GM10266 (cell line): ENCODE data around the gene ATP2A2.
A peak's percentile ranks its signal among the peaks of the same experiment; 100 is the strongest.

Experiments
- DNase-seq: peaks from one replicate; pipeline ENCODE4 v3.0.0; 2012; ENCODE audit errors: extremely low spot score
- TF ChIP-seq, protein P1 (sequence below): IDR thresholded peaks from 2 replicates; pipeline ENCODE4 v1.5.1; 2012; ENCODE audit warnings: mild to moderate bottlenecking, low read depth; ENCODE audit not compliant: control insufficient read depth, insufficient read depth; ENCODE audit errors: missing control alignments

Gene ATP2A2

DNA sequence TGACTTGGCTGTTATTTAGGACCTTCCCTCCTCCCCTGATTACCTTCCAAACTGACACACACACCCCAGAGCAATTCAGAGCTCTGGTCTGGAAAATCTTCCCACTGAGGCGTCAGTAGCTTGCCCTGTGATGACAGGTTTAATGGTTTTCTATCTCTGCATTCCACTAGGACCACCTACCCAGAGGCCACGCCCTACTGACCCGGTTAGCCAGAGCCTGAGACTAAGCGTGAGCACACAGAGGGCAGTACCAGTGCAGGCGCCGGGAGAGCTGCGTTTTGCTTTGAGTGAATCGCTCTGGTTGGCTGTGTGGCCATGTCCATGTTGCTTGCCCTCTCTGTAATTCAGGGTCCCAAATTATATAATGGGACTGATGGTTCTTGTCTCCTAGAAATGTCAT lies 36.2 kb upstream of the ATP2A2 start:
- TF ChIP-seq, protein P1, sequence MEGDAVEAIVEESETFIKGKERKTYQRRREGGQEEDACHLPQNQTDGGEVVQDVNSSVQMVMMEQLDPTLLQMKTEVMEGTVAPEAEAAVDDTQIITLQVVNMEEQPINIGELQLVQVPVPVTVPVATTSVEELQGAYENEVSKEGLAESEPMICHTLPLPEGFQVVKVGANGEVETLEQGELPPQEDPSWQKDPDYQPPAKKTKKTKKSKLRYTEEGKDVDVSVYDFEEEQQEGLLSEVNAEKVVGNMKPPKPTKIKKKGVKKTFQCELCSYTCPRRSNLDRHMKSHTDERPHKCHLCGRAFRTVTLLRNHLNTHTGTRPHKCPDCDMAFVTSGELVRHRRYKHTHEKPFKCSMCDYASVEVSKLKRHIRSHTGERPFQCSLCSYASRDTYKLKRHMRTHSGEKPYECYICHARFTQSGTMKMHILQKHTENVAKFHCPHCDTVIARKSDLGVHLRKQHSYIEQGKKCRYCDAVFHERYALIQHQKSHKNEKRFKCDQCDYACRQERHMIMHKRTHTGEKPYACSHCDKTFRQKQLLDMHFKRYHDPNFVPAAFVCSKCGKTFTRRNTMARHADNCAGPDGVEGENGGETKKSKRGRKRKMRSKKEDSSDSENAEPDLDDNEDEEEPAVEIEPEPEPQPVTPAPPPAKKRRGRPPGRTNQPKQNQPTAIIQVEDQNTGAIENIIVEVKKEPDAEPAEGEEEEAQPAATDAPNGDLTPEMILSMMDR: no peak
- DNase-seq: no peak

DNA sequence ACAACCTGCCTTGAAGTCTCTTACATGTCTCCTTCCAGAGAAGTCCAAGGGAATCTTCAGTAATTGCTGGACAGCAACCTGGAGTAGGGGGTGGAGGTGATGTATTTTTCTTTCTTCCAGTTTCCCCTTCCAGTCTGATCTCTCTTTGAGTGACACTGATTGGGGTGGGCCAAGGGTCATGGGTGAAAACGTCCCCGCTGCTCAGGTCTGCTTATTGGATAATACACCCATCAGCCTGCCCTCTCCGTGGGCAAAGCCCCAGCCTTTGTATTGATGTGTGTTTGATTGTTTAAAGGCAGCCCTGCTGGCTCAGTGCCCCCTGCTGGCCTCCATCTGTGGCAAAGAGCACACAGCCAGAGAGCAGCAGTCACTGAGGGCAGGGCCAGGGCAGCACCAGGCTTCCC lies 35.7 kb upstream of the ATP2A2 start:
- DNase-seq: peak; percentile 39
- TF ChIP-seq, protein P1: peak; percentile 70

DNA sequence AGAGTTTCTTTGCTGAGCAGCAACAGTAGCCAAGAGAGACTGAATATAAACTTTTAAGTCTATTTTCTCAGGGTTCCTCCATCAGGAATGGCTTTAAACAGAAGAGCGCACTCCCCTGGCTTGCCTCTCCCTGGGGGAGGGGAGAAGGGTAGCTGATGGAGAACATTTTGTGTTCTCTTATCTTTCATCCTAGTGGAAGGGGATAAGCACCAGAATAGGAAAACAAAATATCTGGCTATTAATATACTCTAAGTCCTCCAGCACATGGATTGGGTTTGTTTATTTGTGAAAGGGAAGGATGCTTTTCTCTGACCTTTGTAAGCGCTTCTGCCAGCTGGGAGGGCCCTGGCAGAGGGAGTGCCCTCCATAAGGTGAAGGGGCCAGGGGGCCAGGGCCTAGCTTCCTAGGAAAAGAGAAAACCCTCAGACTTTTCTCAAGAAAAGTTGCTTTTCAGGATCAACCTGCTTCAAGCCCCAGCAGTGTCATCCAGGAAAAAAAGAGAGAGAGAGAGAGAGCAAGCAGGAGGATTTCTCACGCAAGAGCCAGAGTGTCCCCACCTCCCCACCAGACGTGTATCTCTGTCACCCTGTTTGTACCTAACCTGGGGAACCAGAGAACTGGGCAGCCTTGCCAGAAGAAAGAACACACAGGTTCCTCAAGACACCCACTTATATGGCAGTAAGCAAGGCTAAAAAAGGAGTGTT lies 34.3 kb upstream of the ATP2A2 start:
- TF ChIP-seq, protein P1: no peak
- DNase-seq: no peak

DNA sequence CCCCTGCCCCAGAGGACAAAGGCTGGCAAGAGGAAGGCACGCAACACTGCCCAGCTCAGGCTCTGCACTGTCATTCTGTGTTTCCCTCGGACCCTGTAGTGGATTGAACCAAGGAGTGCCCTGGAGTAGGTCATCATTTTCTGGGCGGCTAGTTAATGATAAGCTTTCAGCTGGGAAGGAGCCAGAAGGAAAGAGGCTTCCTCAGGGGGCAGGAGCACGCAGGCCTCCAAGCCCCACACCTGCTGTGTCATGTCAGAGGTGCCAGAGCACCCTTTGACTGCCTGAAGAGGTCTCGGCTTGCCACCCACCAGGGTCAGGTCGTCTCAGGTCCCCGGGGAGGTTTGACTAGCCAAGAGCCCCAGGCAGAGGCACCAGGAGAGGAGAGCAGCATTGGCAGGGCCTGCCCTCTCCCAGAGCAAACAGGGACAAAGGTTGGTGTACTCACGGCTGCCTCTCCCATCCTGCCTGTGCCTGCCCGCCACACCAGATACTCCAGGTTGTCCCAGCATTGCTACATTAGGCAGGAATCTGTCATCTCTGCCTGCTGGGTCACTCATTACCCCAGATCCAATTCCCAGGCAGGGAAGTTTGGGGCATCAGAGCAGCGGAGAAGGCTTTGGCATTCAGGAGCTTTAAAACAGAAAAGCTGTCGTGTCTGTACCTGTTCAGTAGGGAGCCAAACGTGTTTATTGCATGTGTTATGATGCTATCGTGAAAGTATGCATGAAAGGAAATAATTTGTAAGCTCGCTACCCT lies 33.5 kb upstream of the ATP2A2 start:
- DNase-seq: no peak
- TF ChIP-seq, protein P1: no peak

DNA sequence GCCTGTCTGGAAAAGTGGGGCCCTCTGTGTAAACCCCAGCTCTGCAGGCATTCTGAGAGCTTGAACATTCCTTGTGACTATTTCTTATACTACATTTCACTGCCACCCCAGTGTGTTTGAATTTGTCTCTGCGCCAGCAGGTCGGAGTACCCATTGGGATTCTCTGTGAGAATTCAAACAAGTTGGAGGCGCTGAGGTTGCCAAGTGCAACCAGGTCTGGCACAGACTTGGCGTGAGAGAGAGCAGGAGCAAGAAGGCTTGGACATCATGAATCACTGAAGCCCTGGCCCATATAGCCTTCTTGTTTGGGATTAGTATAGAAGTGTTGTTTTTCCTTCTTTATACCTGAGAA lies 33.0 kb upstream of the ATP2A2 start:
- no peak for DNase-seq
- TF ChIP-seq, protein P1: no peak

DNA sequence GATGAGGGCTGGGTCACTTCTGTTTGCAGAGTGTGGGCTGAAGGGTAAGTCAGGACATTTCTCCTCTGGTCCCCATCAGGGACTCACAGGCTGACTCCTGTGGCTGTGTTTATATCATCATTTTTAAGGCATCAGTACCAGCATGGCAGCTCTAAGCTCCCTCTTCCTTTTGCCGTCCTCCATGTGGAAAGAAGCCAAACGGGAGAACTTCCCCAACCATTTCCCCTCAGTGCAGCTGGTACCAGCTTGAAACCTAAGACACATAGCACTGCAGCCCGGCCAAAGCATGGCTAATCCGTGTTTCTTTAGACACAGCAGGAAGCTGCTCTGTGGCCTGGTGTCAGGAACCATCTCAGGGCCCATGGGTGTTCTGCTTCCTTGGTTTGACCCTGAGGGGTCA lies 31.9 kb upstream of the ATP2A2 start:
- DNase-seq: no peak
- TF ChIP-seq, protein P1: no peak

DNA sequence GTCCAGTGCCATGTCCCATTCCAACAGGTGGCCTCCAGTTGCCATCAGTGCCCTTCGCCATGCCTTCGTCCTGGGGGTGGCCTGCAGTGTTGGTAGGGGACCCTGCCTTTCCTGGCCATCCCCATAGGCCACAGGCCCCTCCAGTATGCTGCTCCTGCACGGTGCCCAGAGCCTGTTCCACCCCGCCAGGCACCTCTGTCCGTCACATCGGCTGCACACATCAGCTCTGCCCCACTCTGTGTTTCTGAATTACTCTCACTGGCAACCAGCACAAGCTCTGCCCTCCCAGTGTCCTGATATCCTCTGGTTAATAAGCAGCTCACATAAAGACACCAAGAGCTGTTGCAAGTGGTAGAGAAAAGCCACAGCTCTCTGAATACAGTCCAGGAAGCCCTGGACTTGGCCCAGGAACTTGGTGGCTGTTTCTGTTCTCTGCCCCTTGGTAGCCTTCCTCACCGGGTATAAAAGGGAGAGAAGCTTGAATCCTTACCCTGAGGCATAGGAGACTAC lies 31.3 kb upstream of the ATP2A2 start:
- TF ChIP-seq, protein P1: no peak

More for the DNA sequence above, 31.3 kb upstream of the ATP2A2 start:
- DNase-seq: no peak
